Right renal cortex interstitium (tissue), 3 donors: ENCODE measurements around the gene PRSS37. TPM values are rescaled to one million over a fixed set of nuclear protein-coding genes. Genes with fewer than 3 reads are reported as not detected.

Experiments used
- DNase-seq, 3 donors: peaks; one replicate each; pipeline ENCODE4 v3.0.0-alpha.2; 2013; ENCODE audit warnings: low read depth in 3 of 3, low spot score in 2 of 3
- polyA plus RNA-seq, 3 donors: library from polyadenylated mRNA; unstranded; fragments of 120-200 nt; gene quantifications; one replicate each; pipeline ENCODE4 v1.2.1, GENCODE V29; 2013; ENCODE audit not compliant: insufficient read length in 3 of 3

The PRSS37 gene
- polyA plus RNA-seq, 3 donors: 0.08 TPM; not detected in 2

DNA sequence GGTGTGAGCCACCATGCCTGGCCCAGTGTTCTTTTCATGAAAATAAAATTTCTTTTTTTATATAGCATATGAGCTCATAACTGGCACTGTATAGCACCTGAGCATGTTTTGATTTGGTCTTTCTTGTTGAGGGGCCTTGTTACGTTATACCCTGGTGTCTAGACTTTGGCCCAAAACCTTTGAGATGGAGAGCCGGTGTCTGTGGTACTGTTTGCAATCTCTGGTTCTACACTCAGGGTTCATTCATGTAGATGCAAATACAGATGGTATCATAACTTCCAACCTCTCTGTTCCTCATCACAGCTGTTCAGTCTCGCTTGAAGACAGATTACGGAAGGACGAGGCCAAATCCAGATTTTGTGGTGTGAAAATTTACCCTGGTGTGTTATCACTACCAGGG is 51.4 kb downstream of the PRSS37 start, which contains the start of gene TAS2R5:
Gene TAS2R5 (plus strand): TSS at position 301 of the 400 bp plus-strand sequence. CDS start 145 bp downstream, outside the sequence.
- DNase-seq: no peak

DNA sequence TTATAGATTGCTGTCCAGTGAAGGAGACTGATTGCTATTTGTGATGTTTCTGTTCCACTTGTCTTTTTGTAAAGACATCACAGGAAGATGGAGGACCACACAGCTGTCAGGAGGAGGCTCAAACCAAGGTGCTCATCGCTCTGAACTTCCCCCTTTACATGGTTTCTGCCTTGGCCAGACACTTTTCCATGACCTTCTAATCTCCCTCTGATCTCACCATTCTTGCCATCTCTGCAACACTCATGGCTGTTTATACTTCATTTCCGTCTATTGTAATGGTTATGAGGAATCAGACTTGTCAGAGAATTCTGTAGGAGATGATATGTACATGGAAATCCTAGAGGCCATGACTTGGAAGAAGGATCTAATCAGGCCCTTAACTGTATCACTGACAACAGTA is 53.0 kb downstream of the PRSS37 start:
- DNase-seq: no peak

Other genes starting within 250 kb of the PRSS37 start
- 10 to 100 TPM; 26.8 to 28.1 (median 27.3) TPM for gene DENND11, start 139.3 kb downstream of the PRSS37 start, polyA plus RNA-seq
- under 1 TPM in 2 of 3 donors, not detected in 1; 0.19 to 0.35 TPM for gene WEE2, start 133.1 kb downstream of the PRSS37 start, polyA plus RNA-seq
- gene SSBP1, start 103.1 kb downstream of the PRSS37 start, polyA plus RNA-seq: 100 to 1,000 TPM; 146 to 159 (median 149) TPM
- under 1 TPM; 0.19 to 0.80 (median 0.51) TPM for gene TAS2R3, start 77.4 kb downstream of the PRSS37 start, polyA plus RNA-seq
- gene TAS2R4, start 64.8 kb downstream of the PRSS37 start, polyA plus RNA-seq: 1 to 10 TPM in 2 of 3 donors, under 1 TPM in 1; 0.92 to 1.2 (median 1.2) TPM
- 1 to 10 TPM; 1.4 to 2.2 (median 2.2) TPM for gene TAS2R5, start 51.3 kb downstream of the PRSS37 start, polyA plus RNA-seq
- gene OR9A4, start 74.9 kb upstream of the PRSS37 start, polyA plus RNA-seq: not detected
- under 1 TPM; 0.14 to 0.26 (median 0.25) TPM for gene CLEC5A, start 105.5 kb upstream of the PRSS37 start, polyA plus RNA-seq
- gene TAS2R38, start 132.3 kb upstream of the PRSS37 start, polyA plus RNA-seq: not detected
- gene MGAM, start 154.4 kb upstream of the PRSS37 start, polyA plus RNA-seq: 10 to 100 TPM; 13.7 to 25.4 (median 16.9) TPM